ENCODE measurements around the gene MVK.

DNA sequence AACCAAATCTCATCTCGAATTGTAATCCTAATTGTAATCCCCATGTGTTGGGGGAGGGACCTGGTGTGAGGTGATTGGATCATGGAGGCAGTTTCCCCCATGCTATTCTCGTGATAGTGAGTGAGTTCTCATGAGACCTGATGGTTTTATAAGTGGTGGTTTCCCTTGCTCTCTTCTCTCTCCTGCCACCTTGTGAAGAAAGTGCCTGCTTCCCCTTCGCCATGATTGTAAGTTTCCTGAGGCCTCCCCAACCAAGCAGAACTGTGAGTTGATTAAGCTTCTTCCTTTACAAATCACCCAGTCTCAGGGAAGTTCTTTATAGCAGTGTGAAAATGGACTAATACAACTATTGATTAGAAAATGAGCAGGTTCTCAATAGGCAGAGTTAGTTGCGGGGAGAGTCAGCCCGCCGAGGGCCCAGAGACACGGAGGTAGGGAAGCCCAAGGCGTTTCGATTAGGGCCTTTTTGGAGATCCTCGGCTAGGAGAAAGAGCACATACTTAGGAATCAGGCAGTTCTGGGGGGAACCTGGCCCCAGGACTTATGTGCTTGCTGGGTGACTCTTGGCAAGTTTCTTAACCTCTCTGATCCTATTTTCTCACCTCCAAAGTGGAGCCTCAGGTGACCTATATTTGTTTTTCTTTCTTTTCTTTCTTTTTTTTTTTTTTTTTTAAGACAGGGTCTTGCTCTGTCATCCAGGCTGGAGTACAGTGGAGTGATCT lies 65.7 kb downstream of the MVK start:
- TF ChIP-seq EZH2 (IDR thresholded peaks at IDR 0.05; ENCODE audit: insufficient read depth, poor library complexity, severe bottlenecking) (no peak), EZH2phosphoT487 (IDR thresholded peaks at IDR 0.05; ENCODE audit: insufficient read depth, low read depth) (no peak)

Data from GM23248 (cell line).